ENCODE data around the gene TIGAR. TPM values are rescaled to one million over a fixed set of nuclear protein-coding genes. Genes with fewer than 3 reads are reported as not detected.

Gene TIGAR
- total RNA-seq, 1 experiment from 2014 or later = 4.6 TPM

DNA sequence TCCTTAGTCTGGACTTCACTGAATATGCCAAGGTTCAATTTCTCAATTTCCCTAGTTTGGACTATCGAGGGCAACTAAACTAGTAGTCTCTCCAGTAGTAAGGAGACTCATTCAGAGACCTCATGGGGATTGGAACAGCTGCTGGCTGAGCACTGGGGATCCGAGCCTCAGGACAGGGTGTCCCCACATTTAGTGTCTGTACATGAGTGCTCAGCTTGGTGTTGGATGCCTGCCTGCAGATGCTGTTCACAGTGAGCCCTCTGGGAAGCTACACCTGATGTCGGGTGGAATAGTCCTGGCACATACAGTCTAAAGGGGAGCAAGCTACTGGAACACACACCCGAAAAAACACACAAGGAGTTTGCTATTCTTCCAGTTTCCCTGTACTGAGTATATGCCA is 59.3 kb downstream of the TIGAR start:
- intact Hi-C loops (cut with micrococcal nuclease) = no loop called here
- no peaks in the 10 kb centered on the region for H3K9me3 ChIP-seq (ENCODE audit: low read length)
- no peak for ATAC-seq
- H3K4me3 ChIP-seq (ENCODE audit: low read length) = no peak overlapping the region
- H3F3A ChIP-seq (ENCODE audit: low read length, unreplicated experiment) = no peaks in the 10 kb centered on the region
- DNase-seq = no peak
- H3K79me2 ChIP-seq (ENCODE audit: low read length) = no peaks in the 10 kb centered on the region
- POLR2A ChIA-PET (ENCODE audit: unreplicated experiment) = no interaction called here
- no peak overlapping the region for H3K4me2 ChIP-seq (ENCODE audit: low read length)
- H3K27ac ChIP-seq (ENCODE audit: low read length) = no peak overlapping the region
- H3K27me3 ChIP-seq (ENCODE audit: low read length) = peaks cover 79% of the 10 kb centered on the region
- no peaks in the 10 kb centered on the region for H4K20me1 ChIP-seq (ENCODE audit: low read length)
- CTCF ChIA-PET = no interaction called here
- H3K36me3 ChIP-seq (ENCODE audit: low read depth, low read length) = no peaks in the 10 kb centered on the region
- no peak overlapping the region for H3K9ac ChIP-seq (ENCODE audit: low read length)
- BruUV-seq (replicated peaks) = no TSS peak
- TF ChIP-seq EZH2phosphoT487 (IDR thresholded peaks at IDR 0.05; ENCODE audit: borderline replicate concordance, low read length) = no peak
- TF ChIP-seq, protein P1, sequence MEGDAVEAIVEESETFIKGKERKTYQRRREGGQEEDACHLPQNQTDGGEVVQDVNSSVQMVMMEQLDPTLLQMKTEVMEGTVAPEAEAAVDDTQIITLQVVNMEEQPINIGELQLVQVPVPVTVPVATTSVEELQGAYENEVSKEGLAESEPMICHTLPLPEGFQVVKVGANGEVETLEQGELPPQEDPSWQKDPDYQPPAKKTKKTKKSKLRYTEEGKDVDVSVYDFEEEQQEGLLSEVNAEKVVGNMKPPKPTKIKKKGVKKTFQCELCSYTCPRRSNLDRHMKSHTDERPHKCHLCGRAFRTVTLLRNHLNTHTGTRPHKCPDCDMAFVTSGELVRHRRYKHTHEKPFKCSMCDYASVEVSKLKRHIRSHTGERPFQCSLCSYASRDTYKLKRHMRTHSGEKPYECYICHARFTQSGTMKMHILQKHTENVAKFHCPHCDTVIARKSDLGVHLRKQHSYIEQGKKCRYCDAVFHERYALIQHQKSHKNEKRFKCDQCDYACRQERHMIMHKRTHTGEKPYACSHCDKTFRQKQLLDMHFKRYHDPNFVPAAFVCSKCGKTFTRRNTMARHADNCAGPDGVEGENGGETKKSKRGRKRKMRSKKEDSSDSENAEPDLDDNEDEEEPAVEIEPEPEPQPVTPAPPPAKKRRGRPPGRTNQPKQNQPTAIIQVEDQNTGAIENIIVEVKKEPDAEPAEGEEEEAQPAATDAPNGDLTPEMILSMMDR (conservative IDR thresholded peaks at IDR 0.05; ENCODE audit: low read depth, low read length) = no peak
- no peak for TF ChIP-seq EZH2 (IDR thresholded peaks at IDR 0.05; ENCODE audit: low read length, unreplicated experiment)
- H3K9me2 ChIP-seq (replicated peaks; ENCODE audit: low read length) = no peaks in the 10 kb centered on the region
- no peak overlapping the region for H2AFZ ChIP-seq (ENCODE audit: low read length)
- no peaks in the 10 kb centered on the region for H3K4me1 ChIP-seq (ENCODE audit: insufficient read depth, low read length)

DNA sequence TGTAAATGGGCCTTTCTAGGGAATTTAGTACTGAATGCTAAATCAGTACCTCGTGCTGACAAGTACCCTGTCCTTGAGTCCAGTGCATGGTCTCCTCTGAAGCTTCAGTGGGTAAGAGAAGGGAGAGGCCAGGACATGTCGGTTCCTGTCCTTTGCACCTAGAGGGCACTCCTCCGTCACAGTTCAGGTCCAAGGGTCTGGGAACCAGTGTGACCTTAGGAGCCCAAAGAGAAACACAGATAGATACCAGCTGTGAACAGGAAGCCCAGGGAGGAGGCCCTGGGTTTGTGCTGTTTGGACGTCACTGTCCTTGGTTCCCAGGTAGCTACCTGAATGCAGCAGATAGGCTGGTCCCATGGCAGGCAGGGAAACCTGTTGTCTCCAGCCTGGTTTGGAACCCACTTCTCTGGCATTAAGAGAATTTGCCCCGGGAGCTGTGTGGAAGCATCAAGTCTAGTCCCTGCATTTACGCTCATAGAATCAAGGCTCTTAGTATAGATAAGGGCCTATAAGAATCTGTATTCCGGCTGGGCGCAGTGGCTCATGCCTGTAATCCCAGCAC is 62.4 kb downstream of the TIGAR start:
- Histone ChIP-seq H2AFZ (ENCODE audit: low read length) (no peak overlapping the region), H3K9ac (ENCODE audit: low read length) (no peak overlapping the region), H3K4me3 (ENCODE audit: low read length) (no peak overlapping the region), H3K36me3 (ENCODE audit: low read depth, low read length) (no peaks in the 10 kb centered on the region), H3K4me2 (ENCODE audit: low read length) (no peak overlapping the region), H3F3A (ENCODE audit: low read length, unreplicated experiment) (no peaks in the 10 kb centered on the region), H3K4me1 (ENCODE audit: insufficient read depth, low read length) (no peaks in the 10 kb centered on the region), H3K27ac (ENCODE audit: low read length) (no peak overlapping the region), H3K79me2 (ENCODE audit: low read length) (no peaks in the 10 kb centered on the region), H3K9me2 (replicated peaks; ENCODE audit: low read length) (no peaks in the 10 kb centered on the region), H3K27me3 (ENCODE audit: low read length) (peaks cover 71% of the 10 kb centered on the region), H3K9me3 (ENCODE audit: low read length) (no peaks in the 10 kb centered on the region), H4K20me1 (ENCODE audit: low read length) (no peaks in the 10 kb centered on the region)
- TF ChIP-seq, protein P1 (conservative IDR thresholded peaks at IDR 0.05; ENCODE audit: low read depth, low read length) = no peak
- TF ChIP-seq EZH2phosphoT487 (IDR thresholded peaks at IDR 0.05; ENCODE audit: borderline replicate concordance, low read length) (no peak), EZH2 (IDR thresholded peaks at IDR 0.05; ENCODE audit: low read length, unreplicated experiment) (no peak)
- CTCF ChIA-PET = no interaction called here
- ATAC-seq = no peak
- POLR2A ChIA-PET (ENCODE audit: unreplicated experiment) = no interaction called here
- intact Hi-C loops (cut with micrococcal nuclease) = no loop called here
- no peak for DNase-seq
- BruUV-seq (replicated peaks) = no TSS peak

DNA sequence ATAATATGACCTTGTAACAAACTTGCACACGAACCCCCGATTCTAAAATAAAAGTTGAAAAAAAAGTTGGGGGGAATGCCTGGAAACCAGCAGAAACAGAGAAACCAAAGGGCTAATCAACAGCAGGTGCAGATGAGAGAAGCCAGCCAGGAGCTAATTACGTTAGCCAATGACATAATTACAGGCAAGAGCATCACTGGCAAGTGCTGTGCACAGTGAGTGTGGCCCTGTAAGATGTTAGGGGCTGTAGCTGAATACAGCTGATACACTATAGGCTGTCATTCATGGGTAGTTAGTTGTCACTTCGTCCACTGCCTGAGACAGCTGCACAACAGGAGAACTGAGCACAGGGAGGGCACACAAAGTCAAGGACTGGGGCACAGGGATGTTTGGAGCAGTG is 65.8 kb downstream of the TIGAR start:
- ChIA-PET CTCF (no interaction called here), POLR2A (ENCODE audit: unreplicated experiment) (no interaction called here)
- Histone ChIP-seq H3K27me3 (ENCODE audit: low read length) (peaks cover 50% of the 10 kb centered on the region), H3K4me1 (ENCODE audit: insufficient read depth, low read length) (no peaks in the 10 kb centered on the region), H3K4me3 (ENCODE audit: low read length) (no peak overlapping the region), H4K20me1 (ENCODE audit: low read length) (no peaks in the 10 kb centered on the region), H3K79me2 (ENCODE audit: low read length) (no peaks in the 10 kb centered on the region), H2AFZ (ENCODE audit: low read length) (no peak overlapping the region), H3K9me2 (replicated peaks; ENCODE audit: low read length) (no peaks in the 10 kb centered on the region), H3F3A (ENCODE audit: low read length, unreplicated experiment) (no peaks in the 10 kb centered on the region), H3K9ac (ENCODE audit: low read length) (no peak overlapping the region), H3K4me2 (ENCODE audit: low read length) (no peak overlapping the region), H3K36me3 (ENCODE audit: low read depth, low read length) (no peaks in the 10 kb centered on the region), H3K27ac (ENCODE audit: low read length) (no peak overlapping the region), H3K9me3 (ENCODE audit: low read length) (no peaks in the 10 kb centered on the region)
- DNase-seq (no peak), ATAC-seq (no peak)
- BruUV-seq (replicated peaks) = no TSS peak
- intact Hi-C loops (cut with micrococcal nuclease) = loop anchor here (5.0 kb wide), 1 partner anchor 484 kb away; no protein-coding TSS in a partner anchor
- TF ChIP-seq EZH2phosphoT487 (IDR thresholded peaks at IDR 0.05; ENCODE audit: borderline replicate concordance, low read length) (no peak), EZH2 (IDR thresholded peaks at IDR 0.05; ENCODE audit: low read length, unreplicated experiment) (no peak)
- TF ChIP-seq, protein P1 (conservative IDR thresholded peaks at IDR 0.05; ENCODE audit: low read depth, low read length) = no peak

All from PC-3 (cell line).